PC-9 (cell line): ENCODE data around the gene SCARF2.

ENCODE experiments used
- CTCF ChIP-seq: fragments of 200-600 bp; sonication (generic); conservative IDR thresholded peaks from 2 replicates; pipeline ENCODE4 v1.6.1; 2017; ENCODE audit warnings: mixed run types, antibody characterized with exemption, mild to moderate bottlenecking, moderate library complexity
- EZH2 ChIP-seq: fragments of 200-600 bp; sonication (generic); IDR thresholded peaks from 2 replicates; pipeline ENCODE4 v1.8.0; 2017; ENCODE audit warnings: antibody characterized with exemption, low read depth

GRCh38 chr22:20400606-20401375, 36.8 kb downstream of the SCARF2 start:
- TF ChIP-seq CTCF (no peak), EZH2 (no peak)
